ACHN (cell line): Measurements from ENCODE around the gene PINK1.
A peak's percentile ranks its signal among the peaks of the same experiment; 100 is the strongest.

Experiments
- DNase-seq: peaks from one replicate; pipeline ENCODE4 v3.0.0-alpha.2; 2015
- in situ Hi-C: cut with HindIII; loops from 2 replicates; pipeline ENCODE4 v1.10.0; 2017; ENCODE audit warnings: low sequenced_read_pairs, low pct_ligation_motif_present, low pct_unique_long_range_greater_than_20kb

Gene PINK1

DNA sequence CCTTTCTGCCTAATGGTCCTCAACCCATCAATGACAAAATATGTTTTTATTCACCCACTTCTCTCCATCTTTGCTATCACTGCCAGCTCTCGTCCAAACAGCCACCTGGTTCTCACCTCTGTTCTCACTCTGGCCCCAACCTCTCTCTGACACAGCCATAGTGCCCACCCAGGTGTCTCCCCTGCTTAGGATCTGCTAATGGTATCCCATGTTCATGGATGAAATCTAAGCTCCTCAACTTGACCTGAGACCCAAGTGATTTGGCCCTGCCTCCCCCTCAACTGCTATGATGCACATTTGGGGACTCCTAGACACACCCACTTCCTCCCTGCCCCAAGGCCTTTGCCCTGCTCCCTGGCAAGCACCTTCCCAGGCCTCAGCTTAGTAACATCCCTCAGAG, 58.6 kb downstream of the PINK1 start:
- in situ Hi-C loops, result no loop called here
- DNase-seq, result no peak

DNA sequence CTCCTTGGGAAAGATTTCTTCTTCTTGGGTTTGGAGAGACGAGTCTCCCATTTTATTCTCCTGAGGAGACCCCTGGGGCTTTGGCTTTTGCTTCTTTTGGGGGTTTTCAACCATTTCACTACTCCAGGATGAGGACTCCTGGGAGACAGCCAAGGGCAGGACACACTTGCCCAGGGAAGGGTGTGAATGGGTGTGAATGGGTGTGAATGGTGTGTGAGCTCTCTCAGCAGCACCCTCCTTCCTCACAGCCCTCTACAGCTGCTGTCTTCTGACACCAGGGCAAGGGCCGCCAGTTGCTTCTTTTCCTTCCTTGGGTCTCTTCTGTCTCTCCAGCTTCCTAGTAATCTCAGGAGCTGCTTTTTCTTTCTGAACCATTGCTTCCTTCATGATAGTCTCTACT, 60.4 kb downstream of the PINK1 start:
- in situ Hi-C loops, result no loop called here

DNA sequence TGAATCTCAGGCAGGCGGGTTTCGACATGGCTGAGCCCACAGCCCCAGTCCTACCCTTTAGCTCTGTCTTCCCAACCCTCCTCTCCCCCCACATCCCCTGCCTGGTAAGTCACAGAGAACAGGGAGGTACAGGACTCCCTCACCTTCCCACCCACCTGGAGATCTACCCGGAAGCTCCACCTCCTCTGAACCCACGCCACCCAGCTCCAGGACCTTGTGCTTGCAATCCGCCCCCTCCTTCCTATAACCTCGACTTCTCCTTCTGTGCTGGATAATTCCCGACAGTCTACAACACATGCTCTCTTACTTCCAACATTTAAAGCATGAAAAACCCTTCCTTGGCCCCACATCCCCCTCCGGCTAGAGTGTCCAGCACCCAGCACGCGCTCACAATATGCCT, 62.3 kb downstream of the PINK1 start:
- DNase-seq, result no peak
- in situ Hi-C loops, result no loop called here

More for the DNA sequence above, 60.4 kb downstream of the PINK1 start:
- DNase-seq, result no peak

DNA sequence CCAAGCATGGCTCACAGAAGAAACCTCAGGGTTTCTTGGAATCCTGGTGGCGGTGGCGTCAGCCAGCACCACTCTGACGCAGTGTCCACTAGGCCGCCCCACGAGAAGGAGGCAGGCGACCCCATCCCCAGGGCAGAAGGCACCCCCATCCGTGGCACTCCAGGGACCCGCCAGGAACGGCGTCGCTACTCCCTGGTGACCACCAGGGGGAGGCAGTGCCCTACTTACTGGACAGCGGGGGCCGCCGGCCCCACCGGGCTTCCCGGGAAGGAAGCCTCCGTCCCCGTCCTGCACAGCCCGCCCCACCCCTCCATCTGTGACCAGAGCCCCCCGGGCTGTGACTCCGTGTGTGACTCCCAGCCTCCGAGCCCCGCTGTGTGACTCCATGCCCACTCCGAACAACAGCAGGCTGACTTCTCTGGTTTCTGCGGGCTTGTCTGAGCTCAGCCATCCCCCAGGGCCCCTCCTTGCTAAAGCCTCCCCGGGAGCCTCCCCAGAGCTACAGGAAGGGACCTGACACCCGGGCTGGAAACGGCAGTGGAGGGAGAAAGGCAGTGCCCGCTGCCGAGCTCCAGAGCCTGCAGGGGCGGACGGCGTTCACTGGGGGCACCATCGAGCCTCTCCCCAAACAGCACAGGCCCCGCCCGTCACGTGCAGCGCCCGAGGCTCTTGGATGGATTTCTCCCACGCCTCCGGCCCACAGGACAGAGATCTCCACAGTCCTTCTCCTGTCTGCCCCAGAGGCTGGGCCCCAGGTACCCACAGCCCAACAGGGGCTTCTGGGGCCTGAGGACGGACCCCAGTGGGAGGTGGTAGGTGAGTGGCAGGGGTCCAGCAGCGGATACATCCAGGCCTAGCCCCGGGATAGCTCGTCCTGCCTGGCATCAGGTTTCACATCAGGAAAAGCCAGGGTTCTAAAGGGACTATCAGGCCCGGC, 63.4 kb downstream of the PINK1 start:
- DNase-seq, result peak; percentile 92
- in situ Hi-C loops, result no loop called here

DNA sequence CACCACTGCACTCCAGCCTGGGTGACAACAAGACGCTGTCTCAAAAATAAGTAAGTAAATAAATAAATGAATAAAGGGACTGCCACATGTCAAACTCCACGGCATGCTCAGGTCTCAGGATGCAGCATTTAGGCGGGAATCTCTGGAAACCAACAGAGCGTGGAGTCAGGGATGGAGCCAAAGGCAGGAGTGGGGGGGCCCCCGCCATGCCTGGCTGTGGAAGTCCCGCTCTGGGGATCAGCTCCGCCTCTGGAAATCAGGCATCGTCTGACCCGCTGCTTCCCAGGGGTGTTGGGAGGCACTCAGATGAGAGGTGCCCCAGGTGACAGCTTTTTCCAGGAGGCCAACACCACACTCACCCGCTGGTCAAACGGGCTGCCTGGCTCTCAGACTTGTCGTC, 64.3 kb downstream of the PINK1 start:
- DNase-seq, result no peak
- in situ Hi-C loops, result no loop called here

DNA sequence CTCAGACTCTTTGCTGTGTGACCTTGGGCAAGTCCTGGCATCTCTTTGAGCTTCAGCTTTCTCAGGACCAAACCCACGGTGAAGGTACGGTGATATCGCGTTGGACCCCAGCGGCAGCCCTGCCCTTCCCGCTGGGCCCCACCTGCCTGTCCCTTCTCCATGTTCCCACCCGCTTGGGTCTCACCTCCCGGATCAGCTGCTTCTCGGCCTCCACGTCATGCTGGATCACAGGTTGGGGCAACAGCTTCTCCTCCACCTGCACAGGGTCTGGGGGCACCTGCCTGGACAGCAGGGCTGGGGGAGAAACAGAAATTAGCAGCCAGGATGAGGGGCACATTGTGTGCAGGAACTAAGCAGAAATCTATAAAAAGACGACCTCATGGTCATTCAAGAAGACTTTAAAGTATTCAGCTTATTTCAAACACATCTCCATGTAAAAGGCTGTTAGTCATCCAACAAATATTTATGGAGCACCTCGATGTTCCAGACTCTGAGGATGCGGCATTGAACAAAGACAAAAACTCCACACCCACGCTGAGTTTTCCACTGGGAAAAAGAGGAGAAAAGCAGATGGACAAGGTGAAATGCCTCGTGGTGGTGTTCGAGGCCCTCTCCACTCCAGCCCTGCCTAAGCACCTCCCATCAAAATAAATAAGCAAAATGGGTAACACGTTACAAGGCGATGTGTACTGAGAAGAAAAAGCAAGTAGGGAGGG, 65.1 kb downstream of the PINK1 start:
- in situ Hi-C loops, result no loop called here
- peak; percentile 43 for DNase-seq

DNA sequence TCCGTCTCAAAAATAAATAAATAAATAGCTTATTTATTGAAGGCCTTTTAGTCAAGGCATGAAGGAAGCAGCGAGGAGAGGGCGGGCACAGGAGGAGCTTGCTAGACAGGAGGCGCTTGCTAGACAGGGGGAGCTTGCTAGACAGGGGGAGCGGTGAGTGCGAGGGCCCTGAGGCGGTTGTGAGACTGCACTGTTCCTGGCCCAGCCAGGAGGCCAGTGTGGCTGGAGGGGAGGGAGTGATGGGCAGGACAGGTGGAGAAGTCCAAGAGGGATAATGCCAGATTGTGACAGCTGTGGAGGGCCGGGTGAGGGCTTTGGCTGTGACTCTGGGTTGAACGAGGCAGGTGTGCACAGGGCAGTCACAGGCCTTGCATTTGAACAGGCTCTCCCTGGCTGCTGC, 66.3 kb downstream of the PINK1 start:
- in situ Hi-C loops, result no loop called here
- DNase-seq, result no peak

DNA sequence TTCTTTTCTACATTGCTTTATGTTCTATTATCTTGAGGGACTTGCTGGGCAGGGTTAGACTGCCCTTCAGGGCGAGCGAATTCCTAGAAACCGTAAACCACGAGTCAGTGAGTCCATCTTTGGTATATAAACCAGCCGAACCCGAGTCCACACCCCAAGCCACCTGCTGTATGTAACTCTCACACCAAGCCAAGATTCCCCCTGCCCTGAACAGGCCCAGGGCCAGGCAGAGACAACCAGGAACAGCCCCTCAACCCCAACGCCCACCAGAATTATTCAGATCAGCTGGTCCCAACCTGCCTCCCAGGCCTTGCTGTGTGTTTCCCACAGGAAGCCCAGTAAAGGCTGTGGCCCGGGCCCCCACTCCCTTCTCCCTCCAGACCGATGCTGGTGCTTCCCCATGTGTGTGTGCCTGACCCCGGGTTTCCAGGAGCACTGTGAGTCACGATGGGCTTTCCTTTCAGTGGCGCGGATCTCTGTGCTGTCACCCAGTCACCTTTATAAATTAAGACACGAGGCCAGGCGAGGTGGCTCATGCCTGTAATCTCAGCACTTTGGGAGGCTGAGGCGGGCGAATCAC, 67.5 kb downstream of the PINK1 start:
- in situ Hi-C loops, result no loop called here
- DNase-seq, result no peak
